IgD-negative memory B cell (primary cell): Measurements from ENCODE around the gene KCNJ9. TPM values are rescaled to one million over a fixed set of nuclear protein-coding genes. Genes with fewer than 3 reads are reported as not detected.
"Not testable (repeated sequence)": the region's sequence is repeated elsewhere in the genome, so short reads cannot be mapped to it uniquely, and the experiment has no call there.

Experiments
- H3K27ac Mint-ChIP-seq, 3 donors: one replicate each; pipeline ENCODE4 v1.8.0; 2020 to 2022; ENCODE audit warnings: mild to moderate bottlenecking in 3 of 3, mixed read lengths in 3 of 3, moderate library complexity in 1 of 3
- H3K27me3 Mint-ChIP-seq: one replicate; pipeline ENCODE4 v1.8.0; 2021; ENCODE audit warnings: mixed read lengths
- H3K36me3 Mint-ChIP-seq: one replicate; pipeline ENCODE4 v1.8.0; 2020; ENCODE audit warnings: mild to moderate bottlenecking, mixed read lengths
- H3K4me1 Mint-ChIP-seq, 3 donors: one replicate each; pipeline ENCODE4 v1.8.0; 2020 to 2022; ENCODE audit warnings: mixed read lengths in 3 of 3, mild to moderate bottlenecking in 1 of 3
- H3K4me3 Mint-ChIP-seq, 4 donors: one replicate each; pipeline ENCODE4 v1.8.0; 2020 to 2022; ENCODE audit warnings: mild to moderate bottlenecking in 4 of 4, mixed read lengths in 4 of 4, moderate library complexity in 3 of 4
- H3K9me3 Mint-ChIP-seq, 3 donors: one replicate each; pipeline ENCODE4 v1.8.0; 2020 to 2021; ENCODE audit warnings: mixed read lengths in 3 of 3, mild to moderate bottlenecking in 1 of 3
- polyA plus RNA-seq: library from polyadenylated mRNA; unstranded; fragments of 300-500 nt; fragmentation: Illumina TruSeq; gene quantifications from one replicate; pipeline ENCODE4 v1.2.3, GENCODE V29; 2021

The KCNJ9 gene
- polyA plus RNA-seq, result not detected

DNA sequence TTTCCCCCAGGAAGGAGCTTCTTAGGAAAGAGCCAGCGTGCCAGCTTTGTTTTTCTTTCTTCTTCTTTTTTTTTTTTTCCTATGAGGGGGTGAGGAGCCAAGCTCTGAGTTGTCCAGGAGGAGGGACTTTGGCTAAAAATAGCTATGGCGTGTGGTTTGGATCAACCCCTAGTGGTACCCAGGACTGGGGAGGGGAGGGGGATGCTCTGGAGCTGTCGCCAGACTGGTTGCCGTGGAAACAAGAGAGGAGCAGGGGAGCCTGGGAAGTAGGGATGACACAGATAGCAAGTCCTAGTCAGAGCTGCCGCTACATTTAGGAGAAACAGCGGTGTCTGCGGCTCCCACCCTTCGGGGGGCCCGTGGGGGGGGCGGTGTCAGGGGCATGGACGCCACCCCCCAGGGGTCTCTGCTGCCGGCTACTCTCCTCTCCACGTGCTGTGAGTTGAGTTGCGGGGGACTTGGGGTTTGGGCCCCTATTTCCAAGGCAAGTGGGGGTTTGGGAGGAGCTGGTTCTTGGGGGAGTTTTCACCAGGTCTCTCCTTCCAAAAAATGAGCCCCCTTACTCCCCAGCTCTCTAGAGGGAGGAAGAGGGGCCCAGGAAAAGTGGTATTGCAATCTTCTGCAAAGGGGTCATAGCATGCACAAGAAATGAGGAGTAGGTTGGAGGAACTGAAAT lies at the start of gene KCNJ9:
TSS of gene KCNJ9 (plus strand) at position 278 of the 676 bp plus-strand sequence. CDS start 2,493 bp downstream, outside the sequence.
- peaks cover 2% of the 10 kb centered on the region for H3K36me3 Mint-ChIP-seq
- peaks cover 4 to 8% (median 4%) of the 10 kb centered on the region in 3 donors for H3K4me1 Mint-ChIP-seq
- no peak within 1 kb of the TSS for H3K27ac Mint-ChIP-seq
- H3K4me3 Mint-ChIP-seq, result peak within 1 kb of the TSS in 1 of 4 donors; percentile 3
- H3K9me3 Mint-ChIP-seq, result no peaks in the 10 kb centered on the region
- peaks cover 35% of the 10 kb centered on the region for H3K27me3 Mint-ChIP-seq

DNA sequence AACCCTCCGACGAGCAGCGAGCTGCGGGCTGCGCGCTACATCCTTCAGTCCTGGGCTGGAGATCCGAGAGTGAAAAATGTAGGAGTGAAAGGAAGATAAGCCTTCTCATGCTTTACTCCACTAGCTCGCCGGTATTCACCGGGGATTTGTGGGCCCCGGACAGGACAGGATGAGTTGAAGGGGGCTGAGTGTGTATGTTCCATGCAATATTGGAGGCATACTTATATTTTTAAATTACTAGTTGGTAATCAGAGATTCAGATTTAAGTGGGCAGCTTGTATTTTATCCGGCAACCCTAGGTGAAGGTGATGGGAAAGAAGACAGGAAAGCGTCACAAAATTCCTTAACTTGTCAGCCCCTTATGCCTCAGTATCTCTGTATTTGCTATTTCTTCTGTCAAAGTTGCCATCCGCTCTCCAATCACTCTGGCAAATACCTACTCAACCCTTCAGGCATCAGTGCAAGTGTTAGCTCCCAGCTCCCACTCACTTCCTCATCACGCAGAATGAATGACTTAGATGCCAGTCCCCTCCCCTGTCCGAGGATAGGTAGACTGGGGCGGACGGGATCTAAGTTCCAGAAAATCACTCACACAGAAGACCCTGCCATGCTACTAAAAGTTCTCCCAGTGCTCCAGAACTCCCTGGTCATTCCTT lies 49.0 kb upstream of the KCNJ9 start:
- Mint-ChIP-seq H3K36me3 (peaks cover under 1% of the 10 kb centered on the region), H3K4me1 (peaks cover 18 to 24% (median 21%) of the 10 kb centered on the region in 3 donors), H3K4me3 (peak overlapping the region; percentile 98 to 99 (median 98)), H3K9me3 (no peaks in the 10 kb centered on the region), H3K27ac (peak overlapping the region; percentile 63 to 88 (median 72)), H3K27me3 (peaks cover 1% of the 10 kb centered on the region)

DNA sequence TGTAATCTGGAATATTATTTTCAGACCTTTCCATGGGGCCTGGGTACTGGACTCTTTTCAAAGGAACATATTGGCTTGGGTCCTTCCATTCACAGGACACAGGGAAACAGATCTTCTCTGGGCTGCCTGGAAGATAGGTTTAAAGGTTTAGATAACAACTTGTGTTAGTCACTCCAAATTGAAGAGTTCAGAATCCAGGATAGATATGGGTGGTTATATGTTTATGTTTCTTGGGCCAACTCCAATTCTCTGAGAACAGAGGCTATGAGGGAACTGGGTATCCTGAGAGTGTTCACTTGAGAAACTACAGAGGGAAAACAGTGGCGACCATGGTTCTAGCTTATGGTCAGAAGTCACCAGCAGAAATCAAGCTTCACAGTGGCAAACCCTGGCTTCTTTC lies 40.9 kb upstream of the KCNJ9 start:
- H3K9me3 Mint-ChIP-seq, result no peaks in the 10 kb centered on the region
- peaks cover 2% of the 10 kb centered on the region for H3K27me3 Mint-ChIP-seq
- H3K4me3 Mint-ChIP-seq, result no peak overlapping the region

DNA sequence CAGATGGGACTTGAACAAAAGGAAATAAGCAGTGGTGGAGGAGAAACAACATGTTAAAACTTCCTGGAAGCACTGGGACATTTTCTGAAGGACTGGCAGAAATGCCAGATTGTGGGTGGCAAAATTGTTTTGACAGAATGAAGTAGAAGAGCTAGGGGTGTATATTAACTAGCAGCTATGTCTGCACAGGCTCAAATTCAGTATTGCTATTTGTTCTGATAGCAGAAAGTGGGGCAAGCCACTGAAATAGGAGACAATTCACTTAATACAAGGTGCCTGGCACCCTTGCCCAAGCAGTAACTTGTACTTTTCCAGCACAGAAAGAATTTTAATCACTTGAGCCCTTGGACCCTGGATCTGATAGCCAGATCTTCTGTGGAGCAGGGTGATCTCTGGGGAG lies 37.8 kb upstream of the KCNJ9 start:
- H3K27ac Mint-ChIP-seq, result peak overlapping the region in 1 of 3 donors; percentile 1

More for the DNA sequence above, 40.9 kb upstream of the KCNJ9 start:
- no peaks in the 10 kb centered on the region for H3K4me1 Mint-ChIP-seq
- no peak overlapping the region for H3K27ac Mint-ChIP-seq
- H3K36me3 Mint-ChIP-seq, result peaks cover 2% of the 10 kb centered on the region

DNA sequence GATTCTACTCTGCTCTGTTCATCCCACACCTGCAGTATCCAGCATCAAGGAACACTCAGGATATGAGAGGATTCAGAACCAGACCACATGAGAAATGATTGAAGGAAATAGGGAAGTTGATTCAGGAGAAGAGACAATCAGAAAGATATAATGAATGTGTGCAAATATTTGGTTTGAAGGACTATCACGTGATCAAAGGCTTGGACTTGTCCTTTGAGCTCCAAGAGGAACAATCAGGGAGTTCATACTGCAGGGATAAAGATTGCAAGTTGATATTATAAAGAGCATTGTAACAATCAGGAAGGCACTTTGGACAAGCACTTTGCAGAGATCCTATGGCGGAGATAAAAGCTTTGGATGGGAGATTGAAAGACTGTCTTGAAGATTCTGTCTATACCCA lies 35.7 kb upstream of the KCNJ9 start:
- Mint-ChIP-seq H3K27me3 (peaks cover 7% of the 10 kb centered on the region), H3K4me3 (no peak overlapping the region), H3K27ac (no peak overlapping the region), H3K36me3 (peaks cover 2% of the 10 kb centered on the region), H3K9me3 (no peaks in the 10 kb centered on the region), H3K4me1 (peaks cover 8 to 10% (median 10%) of the 10 kb centered on the region in 3 donors)

More for the DNA sequence above, 37.8 kb upstream of the KCNJ9 start:
- Mint-ChIP-seq H3K27me3 (peaks cover 7% of the 10 kb centered on the region), H3K4me1 (peaks cover 8 to 10% (median 10%) of the 10 kb centered on the region in 3 donors), H3K36me3 (peaks cover 2% of the 10 kb centered on the region), H3K4me3 (no peak overlapping the region), H3K9me3 (no peaks in the 10 kb centered on the region)

DNA sequence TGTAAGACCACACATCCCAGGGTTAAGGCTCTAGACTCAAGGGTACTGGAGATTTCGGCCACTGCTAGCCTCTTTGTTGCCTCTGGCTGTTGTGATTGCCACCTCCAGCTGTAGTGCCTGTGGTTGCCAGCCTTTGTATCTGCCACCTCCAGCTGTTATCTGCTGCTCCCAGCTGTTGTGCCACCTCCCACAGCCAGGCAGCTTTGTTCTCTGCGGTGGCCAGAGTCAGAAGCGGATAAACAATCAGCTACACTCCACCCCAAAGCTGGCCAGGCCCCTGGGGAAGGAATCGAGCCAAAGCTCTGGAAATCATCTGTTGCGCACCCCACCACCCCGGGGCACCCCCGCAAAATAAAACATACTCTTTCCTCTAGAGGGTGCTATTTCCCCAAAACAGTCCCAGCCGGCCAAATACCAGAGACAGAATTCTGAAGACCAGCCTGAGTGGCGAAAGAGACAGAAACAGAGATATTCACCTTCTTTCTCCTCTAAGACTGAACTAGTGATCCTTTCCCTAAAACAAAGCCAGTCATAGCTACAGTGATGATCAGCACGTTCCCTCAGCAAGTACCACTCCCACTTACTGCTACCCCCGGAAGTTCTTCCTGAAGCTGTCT lies 34.7 kb upstream of the KCNJ9 start:
- no peaks in the 10 kb centered on the region for H3K9me3 Mint-ChIP-seq
- peaks cover 5% of the 10 kb centered on the region for H3K27me3 Mint-ChIP-seq
- peak overlapping the region; percentile 76 to 92 (median 84) for H3K4me3 Mint-ChIP-seq

DNA sequence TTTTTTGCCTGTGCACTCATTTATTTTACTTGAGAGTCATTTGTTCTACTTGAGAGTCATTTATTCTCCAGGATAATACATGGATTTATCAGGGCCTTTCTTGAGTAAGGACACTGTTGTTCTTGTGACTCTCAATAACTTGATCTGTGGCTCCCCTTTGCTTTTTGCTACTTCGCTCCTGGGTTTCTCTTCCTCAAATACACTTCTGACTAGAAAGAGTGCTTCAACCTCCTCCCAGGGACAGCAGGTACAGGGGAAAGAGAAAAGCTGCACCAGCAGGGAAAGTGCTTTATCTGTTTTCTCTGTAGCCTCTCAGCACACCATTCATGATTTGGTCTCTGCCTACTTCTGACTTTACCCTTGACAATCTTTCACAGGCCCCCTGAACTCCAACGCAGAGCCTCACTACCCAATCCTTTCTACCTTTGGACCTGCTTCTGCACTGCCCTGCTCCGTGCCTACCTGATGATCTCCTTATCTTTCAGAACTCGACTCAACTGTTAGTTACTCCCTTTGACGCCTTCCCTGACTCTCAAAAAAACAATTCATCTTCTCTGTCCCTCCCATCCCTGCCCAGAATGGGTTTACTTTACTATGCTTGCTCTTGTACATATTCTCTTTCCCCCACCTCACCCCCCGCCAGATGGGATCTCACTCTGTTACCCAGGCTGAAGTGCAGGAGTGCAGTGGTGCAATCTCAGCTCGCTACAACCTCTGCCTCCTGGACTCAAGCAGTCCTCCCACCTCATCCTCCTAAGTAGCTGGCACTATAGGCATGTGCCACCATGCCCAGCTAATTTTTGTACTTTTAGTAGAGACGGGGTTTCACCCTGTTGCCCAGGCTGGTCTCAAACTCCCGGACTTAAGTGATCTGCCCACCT lies 34.0 kb upstream of the KCNJ9 start:
- Mint-ChIP-seq H3K4me3 (peak overlapping the region; percentile 76 to 92 (median 84)), H3K9me3 (no peaks in the 10 kb centered on the region), H3K27me3 (peaks cover 8% of the 10 kb centered on the region), H3K27ac (no peak overlapping the region), H3K36me3 (no peaks in the 10 kb centered on the region), H3K4me1 (peaks cover 8 to 11% (median 10%) of the 10 kb centered on the region in 3 donors)

More for the DNA sequence above, 34.7 kb upstream of the KCNJ9 start:
- H3K27ac Mint-ChIP-seq, result no peak overlapping the region
- H3K4me1 Mint-ChIP-seq, result peaks cover 8 to 11% (median 10%) of the 10 kb centered on the region in 3 donors
- H3K36me3 Mint-ChIP-seq, result no peaks in the 10 kb centered on the region

DNA sequence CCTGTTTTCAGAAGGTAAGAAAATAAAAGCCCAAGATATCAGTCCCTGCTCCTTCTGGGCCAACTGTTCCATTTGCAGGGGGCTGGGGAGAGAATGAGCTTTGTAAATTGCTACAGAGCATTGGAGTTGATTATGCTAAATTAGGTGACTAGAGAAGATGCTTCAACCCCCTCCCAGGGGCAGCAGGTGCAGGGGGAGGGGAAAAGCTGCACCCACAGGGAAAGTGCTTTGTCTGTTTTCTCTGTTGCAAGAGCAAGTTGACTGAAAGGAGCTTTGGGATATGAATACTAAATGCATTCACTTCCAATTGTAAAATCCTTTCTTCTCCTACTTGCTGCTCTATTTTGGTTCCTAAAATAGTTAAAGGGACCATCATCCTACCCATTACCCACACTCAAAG lies 33.0 kb upstream of the KCNJ9 start:
- Mint-ChIP-seq H3K4me1 (peaks cover 8 to 11% (median 10%) of the 10 kb centered on the region in 3 donors), H3K27ac (no peak overlapping the region), H3K9me3 (no peaks in the 10 kb centered on the region), H3K36me3 (no peaks in the 10 kb centered on the region), H3K27me3 (peaks cover 14% of the 10 kb centered on the region), H3K4me3 (no peak overlapping the region)

DNA sequence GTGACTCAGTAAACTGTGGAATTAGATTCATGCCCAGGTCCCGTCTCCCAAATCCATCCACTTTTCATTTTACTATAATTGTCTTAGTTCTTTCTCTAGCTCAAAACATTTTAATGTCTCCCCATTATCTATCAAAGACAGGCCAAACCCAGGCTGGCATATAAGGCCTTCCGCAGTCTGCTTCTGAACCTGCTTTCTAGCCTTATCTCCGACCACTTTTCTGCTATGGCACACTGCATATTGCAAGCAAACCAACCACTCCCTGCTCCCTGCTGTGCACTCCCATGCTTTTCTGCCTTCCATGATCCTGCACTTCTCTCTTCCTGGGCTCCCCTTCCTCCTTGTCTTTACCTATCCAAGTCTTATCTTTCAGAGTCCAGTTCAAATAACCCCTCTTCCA lies 32.2 kb upstream of the KCNJ9 start:
- no peak overlapping the region for H3K4me3 Mint-ChIP-seq
- H3K27me3 Mint-ChIP-seq, result peaks cover 19% of the 10 kb centered on the region
- no peak overlapping the region for H3K27ac Mint-ChIP-seq
- no peaks in the 10 kb centered on the region for H3K9me3 Mint-ChIP-seq
- H3K36me3 Mint-ChIP-seq, result no peaks in the 10 kb centered on the region
- peaks cover 8 to 13% (median 10%) of the 10 kb centered on the region in 3 donors for H3K4me1 Mint-ChIP-seq

DNA sequence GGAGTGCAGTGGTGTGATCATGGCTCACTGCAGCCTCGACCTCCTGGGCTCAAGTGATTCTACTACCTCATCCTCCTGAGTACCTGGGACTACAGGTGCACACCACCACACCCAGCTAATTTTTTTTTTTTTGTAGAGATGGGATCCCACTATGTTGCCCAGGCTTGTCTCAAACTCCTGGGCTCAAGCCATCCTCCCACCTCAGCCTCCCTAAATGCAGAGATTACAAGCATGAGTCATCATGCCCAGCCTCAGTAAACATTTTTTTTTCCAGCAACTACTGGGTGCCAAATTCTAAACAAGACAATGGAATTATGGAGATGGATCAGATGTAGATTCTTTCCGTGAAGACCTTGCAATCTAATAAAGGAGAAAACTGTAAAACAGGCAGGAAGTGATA lies 31.2 kb upstream of the KCNJ9 start:
- H3K27ac Mint-ChIP-seq, H3K36me3 Mint-ChIP-seq, H3K9me3 Mint-ChIP-seq, H3K4me3 Mint-ChIP-seq: not testable (repeated sequence)
- H3K4me1 Mint-ChIP-seq, result peaks cover 8 to 14% (median 10%) of the 10 kb centered on the region in 3 donors
- H3K27me3 Mint-ChIP-seq, result peaks cover 28% of the 10 kb centered on the region

DNA sequence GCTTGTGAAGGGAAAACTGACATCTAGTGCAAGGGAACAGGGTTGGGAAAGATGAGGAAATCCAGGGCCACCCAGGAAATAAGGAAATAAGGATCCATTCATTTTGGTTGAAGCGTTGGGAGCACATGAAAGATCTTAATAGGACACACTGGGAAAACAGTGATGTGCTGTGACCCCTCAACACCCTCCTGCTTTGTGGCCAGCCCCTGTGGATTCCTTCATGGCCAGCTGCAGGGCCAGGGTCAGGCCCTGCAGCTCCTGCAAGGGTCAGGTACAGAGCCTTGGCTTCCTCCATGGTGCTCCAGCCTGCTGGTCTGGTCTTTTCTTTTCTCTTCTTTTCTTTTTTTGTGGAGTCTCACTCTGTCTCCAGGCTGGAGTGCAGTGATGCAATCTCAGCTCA lies 30.7 kb upstream of the KCNJ9 start:
- Mint-ChIP-seq H3K36me3 (no peaks in the 10 kb centered on the region), H3K9me3 (no peaks in the 10 kb centered on the region), H3K27me3 (peaks cover 31% of the 10 kb centered on the region), H3K4me1 (peaks cover 8 to 14% (median 10%) of the 10 kb centered on the region in 3 donors), H3K4me3 (no peak overlapping the region), H3K27ac (no peak overlapping the region)

DNA sequence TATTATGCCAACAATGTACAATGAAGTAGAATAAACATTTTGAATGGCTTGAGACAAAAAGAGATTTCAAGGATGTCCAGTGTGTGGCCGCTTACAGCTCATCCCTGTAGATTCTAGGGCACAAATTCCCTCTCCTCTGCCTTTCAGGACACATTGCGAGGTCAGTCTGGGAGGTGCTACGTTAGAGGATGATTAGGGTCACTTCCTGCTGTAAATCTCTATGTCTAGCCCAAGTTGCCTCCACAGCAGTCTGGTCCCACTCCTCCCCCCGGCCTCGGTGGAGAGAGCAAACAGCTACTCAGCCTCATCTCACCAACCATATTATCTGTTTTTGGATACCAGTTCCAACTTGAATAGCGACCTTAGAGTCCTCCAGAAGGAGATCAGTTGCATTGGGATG lies 28.4 kb upstream of the KCNJ9 start:
- Mint-ChIP-seq H3K9me3 (no peaks in the 10 kb centered on the region), H3K27me3 (peaks cover 37% of the 10 kb centered on the region), H3K4me3 (no peak overlapping the region), H3K36me3 (no peaks in the 10 kb centered on the region), H3K4me1 (peaks cover 0 to 4% (median 0%) of the 10 kb centered on the region in 3 donors), H3K27ac (no peak overlapping the region)

DNA sequence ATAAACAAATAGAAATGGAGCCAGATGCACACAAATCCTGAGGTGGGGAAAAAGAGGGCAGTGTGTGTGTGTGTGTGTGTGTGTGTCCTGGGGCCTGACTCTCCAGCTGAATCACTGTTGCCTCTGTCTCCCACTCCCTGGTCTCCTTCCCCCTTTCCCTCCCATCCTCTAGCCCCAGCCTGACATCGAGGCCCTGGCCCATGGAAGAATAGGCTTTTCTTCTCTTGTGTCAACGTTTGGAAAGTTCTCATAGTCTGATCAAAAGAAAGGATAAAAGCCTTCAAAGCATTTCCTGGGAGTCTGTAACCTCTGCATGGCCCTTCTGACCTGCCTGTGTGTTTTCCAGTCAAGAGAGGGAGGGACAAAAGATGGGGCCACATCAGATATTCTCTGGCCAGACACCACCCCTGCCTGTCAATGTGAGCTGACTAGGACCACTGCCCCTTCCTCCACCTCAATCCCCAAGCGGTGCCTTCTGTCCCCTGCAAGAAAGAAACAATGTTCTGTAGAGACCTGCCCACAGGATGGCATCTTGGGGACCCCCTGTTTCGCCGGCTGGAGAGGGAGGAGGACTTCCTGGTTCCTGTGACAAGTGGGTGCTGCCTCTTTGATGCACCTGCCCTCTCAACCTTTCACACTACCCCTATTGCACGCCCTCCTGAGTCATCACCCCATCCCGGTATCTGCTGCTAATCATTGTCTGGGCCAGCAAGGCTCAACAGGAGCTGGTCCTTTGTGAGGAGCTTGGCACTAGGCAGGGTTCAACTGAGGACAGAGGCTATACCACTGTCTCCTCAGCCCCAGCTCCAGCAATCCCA lies 27.6 kb upstream of the KCNJ9 start:
- H3K27me3 Mint-ChIP-seq, result peaks cover 38% of the 10 kb centered on the region
- no peak overlapping the region for H3K27ac Mint-ChIP-seq
- H3K4me3 Mint-ChIP-seq, result no peak overlapping the region
- peaks cover 0 to 4% (median 0%) of the 10 kb centered on the region in 3 donors for H3K4me1 Mint-ChIP-seq
- no peaks in the 10 kb centered on the region for H3K9me3 Mint-ChIP-seq
- H3K36me3 Mint-ChIP-seq, result no peaks in the 10 kb centered on the region

DNA sequence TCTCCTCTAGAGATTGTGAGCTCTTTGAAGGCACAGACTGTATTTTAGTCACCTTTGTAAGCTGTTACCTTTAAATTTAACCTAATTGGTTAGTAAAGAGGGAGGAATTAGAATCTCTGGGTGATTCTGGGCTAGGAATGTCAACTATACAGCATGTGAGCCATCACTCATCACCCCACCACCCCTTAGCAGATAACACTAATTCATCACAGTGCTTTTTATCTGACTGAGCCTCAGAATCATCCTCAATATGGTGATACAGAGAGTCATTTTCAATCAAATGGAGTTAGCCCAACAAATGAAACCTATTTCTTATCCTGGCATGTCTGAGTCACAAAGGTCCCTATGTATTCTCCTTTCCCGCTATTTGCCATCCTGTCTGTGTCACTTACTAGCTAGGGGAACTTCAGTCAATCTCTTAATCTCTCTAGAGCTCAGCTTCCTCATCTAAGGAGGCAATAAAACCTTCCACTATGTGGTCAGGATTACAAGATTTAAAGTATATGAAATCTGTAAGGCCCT lies 24.6 kb upstream of the KCNJ9 start:
- no peak overlapping the region for H3K27ac Mint-ChIP-seq
- H3K27me3 Mint-ChIP-seq, result peaks cover 39% of the 10 kb centered on the region

More for the DNA sequence above, 24.6 kb upstream of the KCNJ9 start:
- no peaks in the 10 kb centered on the region for H3K9me3 Mint-ChIP-seq
- peaks cover 0 to 3% (median 0%) of the 10 kb centered on the region in 3 donors for H3K4me1 Mint-ChIP-seq
- no peak overlapping the region for H3K4me3 Mint-ChIP-seq
- H3K36me3 Mint-ChIP-seq, result no peaks in the 10 kb centered on the region
